PFSK-1 (cell line): ENCODE measurements around the gene TCF4.

Experiments used
- POLR2AphosphoS5 ChIP-seq: IDR thresholded peaks from 2 replicates; pipeline ENCODE4 v1.6.1; 2012; ENCODE audit warnings: low read depth, mild to moderate bottlenecking, control low read depth, low read length, moderate library complexity
- REST ChIP-seq, 2 experiments: IDR thresholded peaks; 2 replicates each; pipeline versions ENCODE4 v1.6.1 to v1.8.0; 2011 to 2012; ENCODE audit warnings: low read depth in 2 of 2, low read length in 2 of 2, control low read depth in 1 of 2, inconsistent platforms in 1 of 2, mild to moderate bottlenecking in 1 of 2, moderate library complexity in 1 of 2; ENCODE audit not compliant: insufficient read depth in 1 of 2
- SIN3A ChIP-seq: IDR thresholded peaks from 2 replicates; pipeline ENCODE4 v1.6.1; 2012; ENCODE audit warnings: mild to moderate bottlenecking, low read length, moderate library complexity, borderline replicate concordance; ENCODE audit not compliant: insufficient read depth
- TAF1 ChIP-seq: IDR thresholded peaks from 2 replicates; pipeline ENCODE4 v1.6.1; 2012; ENCODE audit warnings: low read length, control low read depth, borderline replicate concordance; ENCODE audit not compliant: insufficient read depth

GRCh38 chr18:55337138-55337537 is 250.9 kb downstream of the TCF4 start:
- no peak for TF ChIP-seq REST (IDR thresholded peaks at IDR 0.05; ENCODE audit: insufficient read depth in 1 of 2, low read depth in 2 of 2, low read length in 2 of 2)
- TF ChIP-seq TAF1, result no peak
- no peak for TF ChIP-seq POLR2AphosphoS5
- no peak for TF ChIP-seq SIN3A
